Hepatic stellate cell (primary cell): ENCODE measurements around the gene USF3.

ENCODE experiments used
- DNase-seq: peaks from one replicate; pipeline ENCODE4 v3.0.0; 2011; ENCODE audit warnings: low spot score

Gene USF3

GRCh38 chr3:113696658-113697499 is 437 bp upstream of the USF3 start:
- peak; percentile 99 for DNase-seq

GRCh38 chr3:113695431-113695785 is 1.0 kb downstream of the USF3 start:
- DNase-seq: peak; percentile 11

DNA sequence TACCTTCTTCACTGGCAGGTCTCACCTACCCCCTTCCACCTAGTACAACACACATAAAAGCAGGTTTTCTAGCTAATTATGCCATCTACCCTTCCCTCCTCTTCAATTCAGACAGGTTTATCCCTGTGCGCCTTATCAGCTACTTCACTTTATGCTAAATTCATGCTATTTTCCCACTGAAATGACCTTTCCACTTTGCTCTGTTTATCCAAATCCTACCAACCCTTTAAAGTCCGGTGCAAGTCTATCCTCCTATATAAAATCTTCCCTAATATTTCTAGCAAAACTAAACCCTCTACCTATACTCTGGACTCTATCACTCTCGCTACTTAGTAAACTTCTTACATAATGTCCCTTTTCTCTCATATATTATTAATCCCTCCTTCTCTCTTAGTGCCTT is 6.0 kb downstream of the USF3 start:
- no peak for DNase-seq

GRCh38 chr3:113685956-113686721 is 10.3 kb downstream of the USF3 start:
- no peak for DNase-seq

- no peak for DNase-seq
Observed at GRCh38 chr3:113685124-113685523, 11.3 kb downstream of the USF3 start.

GRCh38 chr3:113684271-113684819 is 12.1 kb downstream of the USF3 start:
- DNase-seq: no peak

GRCh38 chr3:113678773-113679172 is 17.7 kb downstream of the USF3 start:
- no peak for DNase-seq

DNA sequence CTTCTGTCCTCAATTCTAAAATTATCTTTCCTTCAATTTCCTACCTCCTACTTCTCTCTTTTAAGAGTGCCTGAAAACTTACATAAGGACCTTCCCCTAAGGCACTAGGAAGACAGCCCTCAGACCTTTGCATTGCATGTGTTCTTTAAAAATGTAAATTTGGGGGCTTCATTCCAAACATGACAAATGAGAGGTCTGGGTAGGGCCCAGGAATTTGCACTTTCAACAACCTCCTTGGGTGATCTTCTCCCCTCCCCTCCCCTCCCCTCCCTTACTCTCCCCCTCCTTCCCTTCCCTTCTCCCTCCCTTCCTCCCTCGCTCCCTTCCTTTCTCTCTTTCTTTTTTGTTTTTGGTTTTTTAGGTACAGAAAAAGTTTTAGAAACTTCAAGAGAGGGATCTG is 18.7 kb downstream of the USF3 start:
- no peak for DNase-seq

DNA sequence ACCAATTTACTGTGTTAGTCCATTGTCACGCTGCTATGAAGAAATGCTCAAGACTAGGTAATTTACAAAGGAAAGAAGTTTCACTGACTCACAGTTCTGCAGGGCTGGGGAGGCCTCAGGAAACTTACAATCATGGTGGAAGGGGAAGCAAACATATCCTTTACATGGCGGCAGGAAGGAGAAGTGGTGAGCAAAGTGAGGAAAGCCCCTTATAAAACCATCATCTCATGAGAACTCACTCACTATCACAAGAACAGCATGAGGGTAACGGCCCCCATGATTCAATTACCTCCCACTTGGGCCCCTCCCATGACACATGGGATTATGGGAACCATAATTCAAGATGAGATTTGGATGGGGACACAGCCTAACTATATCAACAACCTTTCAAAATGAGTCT is 20.2 kb downstream of the USF3 start:
- no peak for DNase-seq

DNA sequence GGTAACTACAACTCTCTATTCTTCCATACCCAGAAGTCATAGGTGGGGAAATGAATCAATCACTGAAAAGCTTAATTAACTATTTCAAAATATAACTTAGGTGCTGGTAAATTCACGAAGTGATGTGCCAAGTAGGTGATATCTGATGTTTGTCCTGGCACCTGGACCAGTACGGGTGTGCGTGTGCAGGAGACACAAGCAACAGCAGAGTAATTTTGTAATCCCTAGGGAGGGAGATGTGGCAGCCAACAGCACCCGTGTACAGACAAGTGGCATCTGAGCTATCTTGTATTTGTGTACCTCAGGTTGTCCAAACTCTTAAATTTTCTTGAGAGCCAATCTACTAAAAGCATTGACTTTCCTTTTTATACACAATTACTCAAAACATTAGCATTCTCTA is 22.8 kb downstream of the USF3 start:
- DNase-seq: no peak

GRCh38 chr3:113668015-113668414 is 28.4 kb downstream of the USF3 start:
- DNase-seq: no peak

- DNase-seq: no peak
Observed at GRCh38 chr3:113664523-113665094, 31.8 kb downstream of the USF3 start.

DNA sequence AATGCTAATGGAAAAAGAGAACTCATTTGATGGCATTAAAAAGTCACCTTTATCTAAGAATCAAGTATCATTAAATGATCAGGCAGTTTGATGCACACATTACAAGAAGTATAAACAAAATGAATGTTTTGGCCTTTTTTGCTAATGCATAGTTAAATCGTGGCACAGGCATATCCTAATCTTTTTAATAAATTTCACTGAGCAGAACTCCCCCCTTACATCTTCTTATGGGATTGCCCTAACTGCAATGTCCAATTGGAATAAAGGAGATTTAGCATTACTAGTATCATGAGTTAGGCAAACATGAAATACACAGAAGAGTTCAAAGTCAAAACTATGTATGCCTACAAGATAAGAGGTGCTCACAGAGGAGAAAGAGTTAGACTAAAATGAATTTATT is 32.7 kb downstream of the USF3 start:
- DNase-seq: no peak

GRCh38 chr3:113663324-113663750 is 33.1 kb downstream of the USF3 start:
- DNase-seq: no peak

GRCh38 chr3:113662824-113663223 is 33.6 kb downstream of the USF3 start:
- DNase-seq: no peak

DNA sequence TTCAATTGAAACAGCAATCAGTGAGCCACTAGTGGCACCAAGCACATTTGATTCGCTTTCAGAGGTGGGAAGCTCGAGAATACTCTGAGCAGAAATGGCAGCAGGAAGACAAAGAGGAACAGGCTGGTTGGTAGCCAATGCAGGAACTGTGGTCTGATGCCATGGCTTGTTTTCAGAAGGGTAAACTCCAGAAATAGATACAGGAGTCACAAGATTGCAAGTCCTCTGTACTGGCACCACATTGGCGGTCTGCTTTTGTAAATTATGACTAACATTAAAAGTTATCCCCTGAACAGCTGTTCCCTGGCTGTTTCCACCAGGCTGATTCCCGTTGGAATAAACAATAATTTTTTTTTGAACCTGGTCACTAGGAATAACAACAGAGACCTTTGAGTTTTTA is 35.5 kb downstream of the USF3 start:
- DNase-seq: no peak

DNA sequence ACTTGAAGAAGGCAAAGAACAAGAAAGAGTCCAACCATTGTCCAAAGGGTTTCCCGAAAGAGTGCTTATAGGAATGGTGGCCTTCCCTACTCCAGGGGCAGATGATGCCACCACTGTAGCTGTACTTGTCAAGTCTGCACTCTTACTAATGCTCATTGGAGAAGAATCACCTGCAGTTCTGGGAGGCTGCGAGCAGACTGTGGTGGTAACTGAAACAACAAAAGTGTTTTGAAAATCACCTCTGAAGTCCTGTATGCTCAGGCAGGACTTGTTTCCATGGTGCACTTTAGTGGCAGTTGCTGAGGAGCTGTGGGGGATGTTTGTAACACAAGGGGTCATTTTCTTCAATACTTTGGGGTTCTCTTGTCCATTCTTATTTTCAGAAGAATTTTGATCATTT is 36.0 kb downstream of the USF3 start:
- DNase-seq: no peak

GRCh38 chr3:113659996-113660395 is 36.4 kb downstream of the USF3 start:
- DNase-seq: no peak

GRCh38 chr3:113659101-113659541 is 37.3 kb downstream of the USF3 start:
- DNase-seq: no peak

DNA sequence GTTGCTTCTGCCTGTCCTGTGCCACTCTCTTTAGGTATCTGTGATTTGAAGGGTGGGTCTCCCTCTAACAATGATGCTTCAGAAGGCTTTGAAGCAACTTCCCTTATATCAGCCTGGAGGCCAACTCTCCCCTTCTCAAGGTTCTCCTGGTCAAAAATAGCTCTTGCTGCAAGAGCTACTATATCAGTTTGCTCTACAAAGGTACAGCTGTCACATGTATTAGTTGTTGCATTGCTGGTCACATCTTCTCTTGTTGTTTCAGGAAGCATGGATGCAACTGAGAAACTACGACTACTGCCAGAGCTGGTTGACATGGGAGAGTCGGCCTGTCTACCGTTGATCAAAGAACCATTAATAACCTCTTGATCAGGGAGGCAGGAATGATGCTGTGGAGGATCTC is 38.3 kb downstream of the USF3 start:
- no peak for DNase-seq

DNA sequence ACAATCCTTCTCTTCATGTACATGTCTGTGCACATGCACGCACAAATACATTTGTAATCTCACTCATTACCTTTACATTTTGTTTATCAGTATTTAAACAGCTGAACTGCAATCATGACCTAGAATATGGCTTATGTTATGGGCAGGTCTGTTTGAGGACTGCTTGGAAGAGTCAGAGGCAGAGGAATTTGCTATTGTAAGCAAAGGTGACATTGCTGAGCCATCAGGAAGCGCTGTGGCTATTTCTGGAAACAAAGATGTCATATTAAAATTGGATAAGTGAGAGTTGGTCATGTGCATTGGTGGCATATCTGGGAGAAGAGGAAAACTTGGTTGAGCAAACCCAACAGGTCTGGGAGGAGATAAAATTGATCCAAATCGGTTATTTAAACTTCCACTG is 41.6 kb downstream of the USF3 start:
- DNase-seq: no peak

DNA sequence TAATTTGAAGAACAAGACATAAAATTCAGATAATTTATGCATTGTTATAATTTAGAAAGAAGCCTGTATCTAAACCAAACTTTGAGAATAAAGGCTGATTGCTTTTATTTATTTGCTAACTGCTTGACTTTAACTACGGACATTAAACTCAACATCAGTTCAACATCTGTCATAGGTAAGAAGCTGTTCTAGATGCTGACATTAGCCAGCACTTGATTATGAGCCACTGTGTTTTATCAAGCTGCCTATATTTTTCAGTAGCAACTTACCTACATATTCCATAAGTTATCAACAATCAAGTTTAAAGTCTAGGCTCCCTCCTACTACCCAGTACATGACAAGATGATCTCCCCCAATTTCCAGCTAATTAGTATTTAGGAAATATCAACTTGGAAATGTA is 42.1 kb downstream of the USF3 start:
- no peak for DNase-seq
